ENCODE results near the gene SMU1.

DNA sequence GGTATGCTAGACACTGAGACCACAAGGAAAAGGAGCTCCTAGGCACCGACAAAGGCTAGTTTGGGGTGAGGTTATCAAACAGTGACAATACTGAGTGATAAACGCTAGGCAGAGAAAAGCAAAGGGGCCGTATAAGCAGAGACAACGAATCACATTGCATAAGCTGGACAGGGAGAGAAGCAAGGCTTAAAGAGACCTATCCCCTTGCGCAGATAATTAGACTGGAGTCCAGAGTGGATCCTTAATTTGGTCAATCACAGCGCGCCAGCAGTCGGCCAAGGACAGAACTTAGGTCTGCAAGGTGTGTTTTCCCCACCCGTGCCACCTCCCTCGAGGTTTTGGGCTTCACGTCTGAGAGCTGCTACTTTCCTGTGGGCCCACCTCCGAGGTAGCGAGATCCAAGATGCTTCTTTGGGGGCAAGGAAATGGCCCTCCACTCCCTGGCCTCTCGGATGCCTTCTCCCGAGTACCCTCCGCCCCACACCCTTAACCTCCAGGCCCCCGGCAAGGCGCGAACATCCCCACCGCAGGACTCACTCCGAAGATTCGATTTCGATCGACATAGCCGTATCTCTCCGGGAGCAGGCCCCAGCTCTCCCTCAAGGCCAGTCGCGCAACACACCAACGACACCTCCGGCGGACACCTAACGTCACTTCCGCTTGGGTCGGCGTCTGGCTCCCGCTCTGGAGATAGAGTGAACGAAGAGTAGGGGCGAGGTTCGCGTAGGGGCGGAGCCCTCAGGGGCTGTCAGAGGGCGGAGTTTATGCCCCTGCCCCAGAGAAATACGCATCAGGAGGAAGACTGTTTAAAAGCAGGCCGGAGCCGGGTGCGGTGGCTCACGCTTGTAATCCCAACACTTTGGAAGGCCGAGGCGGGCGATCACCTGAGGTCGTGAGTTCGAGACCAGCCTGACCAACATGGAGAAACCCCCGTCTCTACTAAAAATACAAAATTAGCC lies at the start of gene SMU1:
- TF ChIP-seq, protein P1, sequence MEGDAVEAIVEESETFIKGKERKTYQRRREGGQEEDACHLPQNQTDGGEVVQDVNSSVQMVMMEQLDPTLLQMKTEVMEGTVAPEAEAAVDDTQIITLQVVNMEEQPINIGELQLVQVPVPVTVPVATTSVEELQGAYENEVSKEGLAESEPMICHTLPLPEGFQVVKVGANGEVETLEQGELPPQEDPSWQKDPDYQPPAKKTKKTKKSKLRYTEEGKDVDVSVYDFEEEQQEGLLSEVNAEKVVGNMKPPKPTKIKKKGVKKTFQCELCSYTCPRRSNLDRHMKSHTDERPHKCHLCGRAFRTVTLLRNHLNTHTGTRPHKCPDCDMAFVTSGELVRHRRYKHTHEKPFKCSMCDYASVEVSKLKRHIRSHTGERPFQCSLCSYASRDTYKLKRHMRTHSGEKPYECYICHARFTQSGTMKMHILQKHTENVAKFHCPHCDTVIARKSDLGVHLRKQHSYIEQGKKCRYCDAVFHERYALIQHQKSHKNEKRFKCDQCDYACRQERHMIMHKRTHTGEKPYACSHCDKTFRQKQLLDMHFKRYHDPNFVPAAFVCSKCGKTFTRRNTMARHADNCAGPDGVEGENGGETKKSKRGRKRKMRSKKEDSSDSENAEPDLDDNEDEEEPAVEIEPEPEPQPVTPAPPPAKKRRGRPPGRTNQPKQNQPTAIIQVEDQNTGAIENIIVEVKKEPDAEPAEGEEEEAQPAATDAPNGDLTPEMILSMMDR (IDR thresholded peaks at IDR 0.05): no peak
- TF ChIP-seq POLR2A (IDR thresholded peaks at IDR 0.05): peak; percentile 76 to 93
